NCI-H526 treated with DMSO at 0.1 percent for 48 hours (cell line): Measurements from ENCODE around the gene MARCHF7.
"Not testable (repeated sequence)": the region's sequence is repeated elsewhere in the genome, so short reads cannot be mapped to it uniquely, and the experiment has no call there.

Source experiments
- DNase-seq: peaks from one replicate; lab custom pipeline; 2025; lab: John Stamatoyannopoulos, UW

The MARCHF7 gene

GRCh38 chr2:159712143-159712928 lies at the start of gene MARCHF7:
Gene MARCHF7 (plus strand): TSS chr2:159712506. CDS start chr2:159729023, 16,517 bp downstream.
- DNase-seq = peak; percentile 95

- not testable (repeated sequence) for DNase-seq
Measured at GRCh38 chr2:159667423-159667822, 44.9 kb upstream of the MARCHF7 start.

GRCh38 chr2:159671047-159671446 lies 41.3 kb upstream of the MARCHF7 start:
- DNase-seq = no peak

- no peak for DNase-seq
Measured at GRCh38 chr2:159677654-159678053, 34.7 kb upstream of the MARCHF7 start.

GRCh38 chr2:159680692-159681091 lies 31.6 kb upstream of the MARCHF7 start:
- no peak for DNase-seq

- DNase-seq = no peak
Measured at GRCh38 chr2:159683817-159684216, 28.5 kb upstream of the MARCHF7 start.

GRCh38 chr2:159684796-159685195 lies 27.5 kb upstream of the MARCHF7 start:
- no peak for DNase-seq

- DNase-seq = no peak
Measured at GRCh38 chr2:159694500-159695040, 17.7 kb upstream of the MARCHF7 start.

- no peak for DNase-seq
Measured at GRCh38 chr2:159695795-159696448, 16.4 kb upstream of the MARCHF7 start.

GRCh38 chr2:159703491-159703890 lies 8.8 kb upstream of the MARCHF7 start:
- no peak for DNase-seq

GRCh38 chr2:159706385-159706980 lies 5.8 kb upstream of the MARCHF7 start:
- DNase-seq = no peak

GRCh38 chr2:159708066-159708760 lies 4.1 kb upstream of the MARCHF7 start:
- no peak for DNase-seq

GRCh38 chr2:159710601-159711180 lies 1.6 kb upstream of the MARCHF7 start:
- DNase-seq = no peak

GRCh38 chr2:159711562-159712142 lies 654 bp upstream of the MARCHF7 start:
- DNase-seq = peak; percentile 72

- DNase-seq = no peak
Measured at GRCh38 chr2:159712929-159713420, 669 bp downstream of the MARCHF7 start.

- DNase-seq = no peak
Measured at GRCh38 chr2:159713631-159714246, 1.4 kb downstream of the MARCHF7 start.

- DNase-seq = no peak
Measured at GRCh38 chr2:159714247-159714930, 2.1 kb downstream of the MARCHF7 start.

GRCh38 chr2:159715451-159715850 lies 3.1 kb downstream of the MARCHF7 start:
- no peak for DNase-seq

GRCh38 chr2:159716409-159716808 lies 4.1 kb downstream of the MARCHF7 start:
- DNase-seq = not testable (repeated sequence)

GRCh38 chr2:159716857-159717256 lies 4.6 kb downstream of the MARCHF7 start:
- DNase-seq = no peak
